ENCODE measurements around the gene UBTD2. TPM values are rescaled to one million over a fixed set of nuclear protein-coding genes. Genes with fewer than 3 reads are reported as not detected.

UBTD2 gene
- total and polyA plus RNA-seq, 10 of the 15 experiments (the other 5 are each of a cell fraction or from before 2014, with no cell fraction given): 7.7 to 30.5 (median 19.4) TPM

GRCh38 chr5:172305380-172305779, 21.8 kb upstream of the UBTD2 start:
- BruUV-seq (replicated peaks): no TSS peak
- Histone ChIP-seq H3K27me3 (replicated peaks in 1 of 2; ENCODE audit: control insufficient read depth in 2 of 2, insufficient read depth in 2 of 2, low read length in 1 of 2) (no peaks in the 10 kb centered on the region), H3K4me1 (ENCODE audit: control insufficient read depth, insufficient read depth, low read length) (no peaks in the 10 kb centered on the region), H4K20me1 (ENCODE audit: control insufficient read depth, insufficient read depth) (no peaks in the 10 kb centered on the region), H3K27ac (ENCODE audit: control insufficient read depth, insufficient read depth) (no peak overlapping the region), H2AFZ (ENCODE audit: control insufficient read depth, low read depth, low read length) (no peak overlapping the region), H3K4me2 (ENCODE audit: control insufficient read depth, insufficient read depth) (no peak overlapping the region), H3K9ac (ENCODE audit: control insufficient read depth, insufficient read depth, low read length) (no peak overlapping the region), H3K36me3 (ENCODE audit: control insufficient read depth in 2 of 2, insufficient read depth in 2 of 2, low read length in 1 of 2) (no peaks in the 10 kb centered on the region), H3K9me3 (replicated peaks; ENCODE audit: control insufficient read depth, insufficient read depth, low read length) (peaks cover 2% of the 10 kb centered on the region; the same call in 1 of the 3 replicates), H3K79me2 (ENCODE audit: control insufficient read depth, insufficient read depth, low read length) (no peaks in the 10 kb centered on the region), H3K4me3 (no peak overlapping the region)
- ChIA-PET POLR2A (interaction anchor here (0.7 kb wide), 1 partner anchor 28 kb away, joined by 4 read pairs; no protein-coding TSS in a partner anchor), CTCF (no interaction called here), RAD21 (ENCODE audit: unreplicated experiment) (interaction anchor here (0.7 kb wide), 1 partner anchor 14 kb away, joined by 3 read pairs; no protein-coding TSS in a partner anchor), SMC1A (ENCODE audit: uncharacterized antibody, unreplicated experiment) (interaction anchor here (1.7 kb wide), 1 partner anchor 14 kb away, joined by 6 read pairs; no protein-coding TSS in a partner anchor)
- TF ChIP-seq MAX (IDR thresholded peaks at IDR 0.05; ENCODE audit: low read depth, low read length): no peak
- TF ChIP-seq CEBPZ (IDR thresholded peaks at IDR 0.05; ENCODE audit: low read depth, low read length): no peak
- TF ChIP-seq IKZF2 (IDR thresholded peaks at IDR 0.05): no peak
- TF ChIP-seq ZNF687 (IDR thresholded peaks at IDR 0.05): no peak
- TF ChIP-seq TBL1XR1 (IDR thresholded peaks at IDR 0.05; ENCODE audit: low read depth, low read length): no peak
- TF ChIP-seq SREBF1 (IDR thresholded peaks at IDR 0.05; ENCODE audit: low read length): no peak
- no peak for TF ChIP-seq CHD2 (IDR thresholded peaks at IDR 0.05; ENCODE audit: borderline replicate concordance, low read depth, low read length)
- no peak for TF ChIP-seq ATF2 (IDR thresholded peaks at IDR 0.05; ENCODE audit: low read length)
- DNase-seq (ENCODE audit: low read depth, low spot score) (no peak), ATAC-seq (no peak), FAIRE-seq (no peak)
- intact Hi-C loops (cut with micrococcal nuclease; ENCODE audit: unreplicated experiment) (no loop called here), in situ Hi-C loops (cut with MboI) (no loop called here)
- 47% methylated on average over 2 of the region's 2 CpGs for WGBS (ENCODE audit: insufficient coverage, insufficient replicate concordance, low lambda C conversion rate, missing lambda C conversion rate)
